Measurements from ENCODE around the gene GRIP1.
A peak's percentile ranks its signal among the peaks of the same experiment; 100 is the strongest.
"Not testable (repeated sequence)": the region's sequence is repeated elsewhere in the genome, so short reads cannot be mapped to it uniquely, and the experiment has no call there.

The GRIP1 gene

DNA sequence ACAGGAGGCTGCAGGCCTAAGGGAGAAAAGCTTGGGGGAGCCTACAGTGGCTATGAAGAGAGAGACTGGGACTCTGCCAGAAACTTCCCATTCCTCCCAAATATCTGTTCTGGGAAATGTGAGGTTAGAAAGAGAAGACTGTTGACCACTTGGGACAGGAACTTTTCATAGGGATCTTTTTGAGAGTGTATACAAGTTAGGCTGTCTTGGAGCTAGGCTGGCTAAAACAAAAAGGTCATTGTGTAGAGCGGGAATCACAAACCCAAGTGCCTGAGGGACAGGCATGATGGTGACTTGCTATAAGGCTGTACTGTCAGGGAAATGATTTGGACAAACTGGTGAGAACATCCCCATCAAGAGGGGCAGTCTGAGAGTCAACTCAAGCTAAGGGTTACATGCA is 175.1 kb downstream of the GRIP1 start:
- DNase-seq: no peak

DNA sequence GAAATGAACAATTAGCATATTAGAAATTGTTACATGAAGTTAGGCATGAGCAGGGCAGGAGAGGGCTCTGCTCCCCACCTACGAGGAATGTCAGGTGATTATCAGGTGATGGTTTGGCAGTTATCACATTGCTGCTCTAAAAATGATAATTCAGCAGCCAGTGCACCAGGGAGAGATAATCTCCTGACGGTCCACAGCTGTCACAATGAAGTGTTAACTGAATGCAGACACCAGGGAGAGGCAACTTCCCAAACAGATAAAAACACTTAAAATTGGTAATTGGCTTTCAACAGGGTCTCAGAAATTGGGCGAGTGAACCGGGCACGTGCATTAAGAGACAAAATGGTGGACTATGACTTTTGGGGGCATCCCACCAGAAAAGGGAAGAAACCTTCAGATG is 176.0 kb downstream of the GRIP1 start:
- DNase-seq: no peak

DNA sequence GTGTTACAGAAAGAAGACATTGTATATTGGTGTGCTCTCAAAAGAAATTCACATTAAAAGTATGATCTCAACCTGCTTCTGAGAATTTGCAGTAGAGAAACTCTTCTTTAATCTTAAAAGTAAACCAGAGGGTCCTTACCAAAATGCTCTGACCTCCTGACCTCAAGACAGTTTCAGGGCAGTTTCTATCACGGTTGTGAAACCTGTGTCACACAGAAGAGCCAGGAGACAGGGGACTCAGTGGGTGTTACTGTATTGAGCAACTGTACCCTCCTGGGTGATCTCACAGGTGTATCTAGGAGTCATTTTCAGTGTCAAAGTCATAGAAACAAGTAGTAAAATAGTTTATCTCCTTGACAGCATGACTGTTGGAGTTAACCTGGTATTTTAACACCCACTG is 178.0 kb downstream of the GRIP1 start:
- no peak for DNase-seq

DNA sequence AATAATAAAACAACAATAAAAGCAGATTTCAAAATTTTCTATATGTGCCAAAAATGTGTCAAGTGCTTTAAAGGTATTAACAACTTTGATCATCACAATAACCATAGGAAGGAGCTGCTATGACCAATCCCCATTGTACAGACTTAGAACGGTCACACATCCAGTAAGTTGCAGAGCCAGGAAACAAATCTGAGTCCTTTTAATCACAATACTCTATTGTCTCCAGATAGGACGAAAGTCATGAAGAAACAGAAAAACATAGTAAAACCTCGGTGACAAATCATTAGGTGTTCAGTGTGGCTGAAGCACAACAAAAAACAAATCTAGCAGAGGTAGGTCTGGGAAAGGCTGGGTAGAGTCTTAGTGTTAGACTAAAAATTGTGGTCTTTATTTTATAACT is 178.8 kb downstream of the GRIP1 start:
- DNase-seq: no peak

GRCh38 chr12:66499000-66499399 is 179.9 kb downstream of the GRIP1 start:
- DNase-seq: no peak

- not testable (repeated sequence) for DNase-seq
Observed at GRCh38 chr12:66498059-66498458, 180.8 kb downstream of the GRIP1 start.

DNA sequence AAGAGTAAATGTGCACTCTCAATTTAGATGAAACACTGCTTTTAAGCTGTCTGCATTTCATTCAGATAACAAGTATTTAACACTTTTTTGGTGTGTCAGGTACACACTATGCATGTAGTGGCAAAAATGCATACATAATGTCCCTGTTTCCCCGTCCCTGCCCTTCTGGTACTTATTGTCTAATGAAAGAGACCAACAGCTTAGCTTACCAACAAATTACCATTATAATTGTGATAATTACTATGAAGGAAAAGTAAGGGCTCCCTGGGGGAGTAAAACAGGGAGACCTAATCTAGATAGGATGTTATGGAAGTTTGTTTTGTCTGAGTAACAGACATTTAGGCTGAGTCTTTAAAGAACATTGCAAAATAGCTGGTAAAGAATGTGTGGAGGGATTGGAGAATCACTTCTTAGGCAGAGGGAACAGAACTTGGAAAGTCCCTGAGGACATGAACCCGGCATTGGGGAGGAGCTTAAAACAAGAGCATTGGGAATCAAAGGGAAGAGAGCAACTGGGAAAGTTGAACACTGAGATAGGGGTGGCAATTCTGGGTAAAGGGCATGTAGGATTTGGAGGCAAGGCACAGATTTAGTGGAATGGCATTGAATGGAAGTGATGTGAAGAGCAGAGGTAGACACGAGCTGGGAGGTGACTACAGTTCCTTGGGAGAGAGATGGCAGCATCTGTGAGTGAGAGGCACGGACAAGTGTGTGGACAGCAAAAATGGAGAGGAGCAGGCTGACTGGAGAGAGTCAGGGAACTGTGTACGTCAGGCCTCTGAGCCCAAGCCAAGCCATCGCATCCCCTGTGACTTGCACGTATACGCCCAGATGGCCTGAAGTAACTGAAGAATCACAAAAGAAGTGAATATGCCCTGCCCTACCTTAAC is 181.6 kb downstream of the GRIP1 start:
- DNase-seq: no peak

GRCh38 chr12:66496595-66496994 is 182.3 kb downstream of the GRIP1 start:
- no peak for DNase-seq

- no peak for DNase-seq
Observed at GRCh38 chr12:66495709-66496108, 183.2 kb downstream of the GRIP1 start.

- no peak for DNase-seq
Observed at GRCh38 chr12:66493819-66494218, 185.1 kb downstream of the GRIP1 start.

- DNase-seq: no peak
Observed at GRCh38 chr12:66491853-66492252, 187.0 kb downstream of the GRIP1 start.

- DNase-seq: no peak
Observed at GRCh38 chr12:66482351-66483203, 196.3 kb downstream of the GRIP1 start.

DNA sequence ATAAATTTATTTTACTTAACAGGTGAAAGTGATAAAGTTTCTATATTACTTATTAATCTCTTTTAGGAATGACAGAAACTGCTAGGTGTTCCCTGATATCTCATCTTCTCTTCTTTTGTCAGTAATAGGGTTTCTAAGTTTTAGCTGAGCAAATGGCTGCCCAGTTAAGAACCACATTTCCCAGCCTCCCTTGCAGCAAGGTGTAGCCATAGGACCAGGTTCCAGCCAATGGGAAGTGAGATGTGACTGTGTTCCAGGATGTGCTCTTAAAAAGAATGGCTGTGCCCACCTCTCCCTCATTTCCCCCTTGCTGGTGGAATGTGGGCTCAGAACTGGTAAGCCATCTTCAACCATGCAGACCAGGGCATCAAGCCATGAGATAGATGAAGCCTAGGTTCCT is 210.9 kb downstream of the GRIP1 start:
- DNase-seq: peak; percentile 14

GRCh38 chr12:66461331-66461730 is 217.5 kb downstream of the GRIP1 start:
- DNase-seq: no peak

- DNase-seq: no peak
Observed at GRCh38 chr12:66459944-66460482, 218.9 kb downstream of the GRIP1 start.

DNA sequence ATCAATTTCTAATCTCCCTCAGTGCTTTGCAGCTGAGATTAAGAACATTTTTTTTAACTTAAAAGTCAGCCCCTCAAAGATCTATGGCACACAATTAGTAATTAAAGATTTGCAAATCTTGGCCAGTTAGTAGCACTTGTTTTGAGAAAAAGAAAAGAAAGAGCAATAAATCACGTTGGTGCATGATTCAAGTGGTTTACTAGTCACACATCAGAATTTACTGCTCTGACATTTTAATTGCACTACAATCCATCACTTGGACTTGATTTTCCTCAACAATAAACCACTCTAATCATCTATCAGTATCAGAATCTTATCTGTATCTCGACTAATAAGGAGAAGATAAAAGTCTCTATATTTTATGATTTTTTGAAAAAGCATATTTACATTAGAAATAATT is 222.3 kb downstream of the GRIP1 start:
- DNase-seq: no peak

DNA sequence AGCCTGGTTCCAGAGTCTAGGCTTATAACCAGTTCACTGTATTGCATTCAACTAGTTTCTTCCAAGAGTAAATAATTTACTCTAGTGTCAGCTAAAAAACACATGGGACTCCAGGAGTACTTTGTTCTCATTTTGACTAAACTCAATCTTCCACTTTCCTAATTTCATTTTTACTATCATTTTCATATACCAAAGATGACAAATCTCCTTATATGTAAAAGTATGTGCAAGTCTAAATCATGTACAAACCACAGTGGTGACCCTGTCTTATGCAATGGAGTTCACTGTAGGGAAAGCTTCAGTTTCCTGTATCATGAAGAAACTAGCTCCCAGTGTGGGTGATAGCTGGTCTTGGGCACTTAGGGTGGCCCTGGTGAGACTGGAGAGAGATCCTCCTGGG is 225.0 kb downstream of the GRIP1 start:
- no peak for DNase-seq

DNA sequence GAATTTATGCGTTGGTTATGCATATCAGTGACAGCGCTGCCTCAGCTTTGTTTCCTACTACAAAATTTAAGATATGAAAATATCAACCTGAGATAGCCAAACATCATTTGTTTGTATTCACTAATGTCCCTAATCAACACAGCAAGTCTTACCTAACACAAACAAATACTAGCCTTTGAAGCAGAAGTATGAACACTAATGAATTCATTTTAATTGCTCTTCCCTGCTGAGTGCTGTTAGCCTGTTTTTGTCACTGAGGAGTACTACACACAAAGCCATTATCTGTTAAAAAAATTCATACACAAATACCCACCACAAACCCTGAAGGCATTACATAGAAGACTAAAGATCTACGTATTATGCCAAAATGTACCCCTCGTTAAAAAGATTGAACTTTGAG is 225.8 kb downstream of the GRIP1 start:
- no peak for DNase-seq

- no peak for DNase-seq
Observed at GRCh38 chr12:66449531-66449930, 229.3 kb downstream of the GRIP1 start.

- DNase-seq: no peak
Observed at GRCh38 chr12:66447643-66448042, 231.2 kb downstream of the GRIP1 start.

DNA sequence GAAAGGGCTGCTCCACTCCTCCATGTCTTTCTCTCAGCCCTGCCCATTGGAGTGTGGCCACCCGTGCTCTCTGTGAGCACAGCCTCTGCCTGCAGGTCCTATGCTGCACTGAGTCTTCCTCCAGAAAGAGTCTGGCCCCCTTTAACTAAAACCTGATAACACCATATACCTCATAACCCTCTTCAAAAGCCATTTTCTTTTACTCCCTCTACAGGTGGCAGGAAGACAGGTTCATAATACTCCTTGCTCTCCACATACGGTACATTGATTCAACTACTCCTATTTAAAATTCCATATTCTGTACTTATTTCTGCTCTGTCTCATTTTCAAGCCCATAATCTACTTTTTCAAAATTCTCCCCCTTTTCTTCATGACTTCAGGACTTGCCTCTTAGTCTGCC is 232.6 kb downstream of the GRIP1 start:
- no peak for DNase-seq

DNA sequence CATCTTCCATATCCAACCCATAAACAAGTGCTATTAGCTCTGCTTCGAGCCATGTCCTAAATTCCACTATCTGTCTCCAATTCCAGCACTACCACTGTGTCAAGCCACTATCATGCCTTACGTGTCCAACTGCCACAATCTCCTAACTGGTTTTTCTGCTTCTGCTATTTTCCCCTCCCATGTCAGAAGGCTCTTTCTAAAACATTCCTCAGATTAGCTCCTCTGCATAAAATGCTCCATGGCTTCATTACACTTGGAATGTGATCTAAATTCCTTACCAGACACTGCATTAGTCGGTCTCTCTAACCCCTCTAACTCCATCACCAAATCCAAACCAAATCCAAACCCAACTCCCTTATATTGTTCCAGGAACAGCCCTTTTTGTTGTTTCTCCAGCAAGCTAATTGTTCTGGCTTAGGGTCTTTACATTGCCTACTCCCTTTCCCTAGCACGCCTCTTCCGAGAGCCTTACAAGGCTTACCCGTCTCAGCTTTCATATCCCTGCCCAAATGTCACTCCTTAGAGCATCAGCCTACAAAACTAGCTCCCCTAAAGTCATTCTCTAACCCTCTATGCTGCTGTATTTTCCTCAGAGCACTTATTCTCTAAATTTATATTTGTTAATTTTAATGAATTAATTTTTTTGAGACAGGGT is 236.8 kb downstream of the GRIP1 start:
- DNase-seq: no peak

DNA sequence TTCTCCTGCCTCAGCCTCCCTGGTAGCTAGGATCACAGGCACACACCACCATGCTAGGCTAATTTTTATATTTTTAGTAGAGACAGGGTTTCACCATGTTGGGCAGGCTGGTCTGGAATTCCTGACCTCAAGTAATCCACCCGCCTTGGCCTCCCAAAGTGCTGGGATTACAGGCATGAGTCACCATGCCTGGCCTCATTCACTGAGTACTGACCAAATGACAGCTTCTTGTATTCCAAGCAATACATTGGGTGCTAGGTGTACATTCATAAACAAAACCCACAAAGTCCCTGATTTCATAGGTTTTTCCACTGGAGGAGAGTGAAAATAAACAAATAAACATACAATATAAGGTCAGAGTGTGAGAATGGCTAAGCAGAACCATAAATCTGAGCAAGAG is 240.3 kb downstream of the GRIP1 start:
- no peak for DNase-seq
